GM18867 (cell line): ENCODE measurements around the gene DEFB116.
"Not testable (repeated sequence)": the region's sequence is repeated elsewhere in the genome, so short reads cannot be mapped to it uniquely, and the experiment has no call there.

Experiments used
- ATAC-seq: cut with Tn5 transposase; IDR thresholded peaks from one replicate; pipeline ENCODE4 v1.9.1; 2021; ENCODE audit warnings: mild to moderate bottlenecking, moderate library complexity; ENCODE audit not compliant: unreplicated experiment

The DEFB116 gene, protein sequence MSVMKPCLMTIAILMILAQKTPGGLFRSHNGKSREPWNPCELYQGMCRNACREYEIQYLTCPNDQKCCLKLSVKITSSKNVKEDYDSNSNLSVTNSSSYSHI

DNA sequence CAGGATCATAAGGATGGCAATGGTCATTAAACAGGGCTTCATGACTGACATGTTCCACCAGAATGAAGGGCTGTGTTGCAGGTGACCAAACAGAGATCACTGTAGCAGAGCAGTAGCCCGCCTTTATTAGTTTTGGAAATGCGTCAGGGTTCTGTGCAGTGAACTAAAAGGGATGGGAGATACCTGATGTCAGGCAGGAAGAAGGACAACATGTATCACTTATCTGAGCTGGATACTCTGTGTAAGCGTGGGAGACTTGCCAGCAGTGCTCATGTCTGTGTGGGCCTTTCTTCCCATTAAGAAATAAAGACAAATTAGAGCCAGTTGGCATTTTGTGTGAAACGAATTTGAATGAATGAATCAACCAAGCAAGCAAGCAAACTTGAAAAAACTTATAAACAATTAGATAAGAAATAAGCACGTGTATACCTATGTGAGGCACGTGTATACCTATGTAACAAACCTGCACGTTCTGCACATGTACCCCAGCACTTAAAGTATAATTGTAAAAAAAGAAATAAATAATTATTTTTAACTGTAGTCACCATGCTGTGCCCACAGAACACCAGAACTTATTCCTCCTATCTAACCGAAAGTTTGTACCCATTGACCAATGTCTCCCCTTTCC is at the start of gene DEFB116:
DEFB116 (minus strand) TSS at position 51 of the 628 bp plus-strand sequence; CDS start at position 51, 0 bp downstream.
- ATAC-seq = no peak

DNA sequence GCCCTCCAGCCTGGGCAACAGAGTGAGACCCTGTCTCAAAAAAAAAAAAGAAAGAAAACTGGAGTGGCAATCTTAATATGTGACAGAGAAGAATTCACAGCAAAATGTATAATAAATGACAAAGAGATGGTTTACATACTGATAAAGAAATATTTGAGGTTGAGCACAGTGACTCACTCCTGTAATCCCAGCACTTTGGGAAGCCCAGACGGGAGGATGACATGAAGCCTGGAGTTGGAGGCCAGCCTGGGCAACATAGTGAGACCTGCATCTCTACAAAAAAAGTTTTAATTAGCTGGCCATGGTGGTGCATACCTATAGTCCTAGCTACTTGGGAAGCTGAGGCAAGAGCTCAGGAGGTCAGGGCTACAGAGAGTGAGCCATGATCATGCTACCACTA is 47.6 kb upstream of the DEFB116 start:
- no peak for ATAC-seq

DNA sequence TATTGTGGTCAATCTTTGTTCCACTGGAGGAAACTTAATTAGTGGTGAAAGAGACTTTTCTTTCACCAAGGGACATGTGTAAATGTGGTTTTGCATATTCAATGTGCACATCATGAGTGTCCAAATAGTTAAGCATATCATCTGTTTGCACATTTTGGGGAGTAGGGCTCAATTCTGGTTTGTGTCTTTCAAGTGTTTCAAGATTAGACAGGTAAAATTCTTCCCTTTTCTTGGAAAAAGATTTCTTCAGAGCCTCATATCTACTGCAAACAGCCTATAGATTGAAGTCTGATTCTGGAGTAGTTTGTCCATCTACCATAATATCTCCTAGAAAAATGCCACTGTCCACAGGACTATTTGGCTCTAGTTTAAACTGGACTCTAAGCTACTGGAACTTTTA is 33.1 kb upstream of the DEFB116 start:
- no peak for ATAC-seq

DNA sequence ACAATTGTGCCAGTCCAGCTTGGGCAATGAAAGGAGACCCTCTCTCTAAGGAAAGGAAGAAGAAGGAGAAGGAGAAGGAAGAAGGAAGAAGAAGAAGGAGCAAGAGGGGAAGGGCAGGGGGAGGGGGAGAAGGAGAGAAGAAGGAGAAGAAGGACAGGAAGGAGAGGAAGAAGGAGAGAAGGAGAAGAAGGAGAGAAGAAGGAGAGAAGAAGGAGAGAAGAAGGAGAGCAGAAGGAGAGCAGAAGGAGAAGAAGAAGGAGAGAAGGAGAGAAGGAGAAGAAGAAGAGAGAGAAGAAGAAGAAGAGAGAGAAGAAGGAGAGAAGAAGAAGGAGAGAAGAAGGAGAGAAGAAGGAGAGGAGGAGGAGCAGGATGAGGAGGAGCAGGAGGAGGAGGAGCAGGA is 22.5 kb upstream of the DEFB116 start:
- ATAC-seq = no peak

DNA sequence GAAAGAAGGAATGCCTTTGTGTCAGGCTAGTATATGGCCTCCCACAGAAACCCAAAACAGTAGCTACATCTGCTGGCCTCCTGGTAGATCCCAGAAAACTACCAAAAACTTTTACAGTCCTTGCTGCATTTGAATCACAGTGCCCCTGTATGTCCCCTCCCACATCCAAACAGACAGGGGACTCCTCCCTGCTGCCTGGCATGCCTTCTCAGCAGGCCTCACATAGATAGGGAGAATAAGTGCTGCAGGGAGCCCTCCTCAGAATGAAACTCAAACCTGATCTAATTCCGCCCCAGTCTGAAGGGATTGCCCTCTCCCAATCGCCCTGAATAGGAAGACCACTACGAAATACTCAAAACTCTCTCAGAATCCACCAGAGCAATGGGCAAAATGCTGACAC is 14.1 kb upstream of the DEFB116 start:
- ATAC-seq = no peak

DNA sequence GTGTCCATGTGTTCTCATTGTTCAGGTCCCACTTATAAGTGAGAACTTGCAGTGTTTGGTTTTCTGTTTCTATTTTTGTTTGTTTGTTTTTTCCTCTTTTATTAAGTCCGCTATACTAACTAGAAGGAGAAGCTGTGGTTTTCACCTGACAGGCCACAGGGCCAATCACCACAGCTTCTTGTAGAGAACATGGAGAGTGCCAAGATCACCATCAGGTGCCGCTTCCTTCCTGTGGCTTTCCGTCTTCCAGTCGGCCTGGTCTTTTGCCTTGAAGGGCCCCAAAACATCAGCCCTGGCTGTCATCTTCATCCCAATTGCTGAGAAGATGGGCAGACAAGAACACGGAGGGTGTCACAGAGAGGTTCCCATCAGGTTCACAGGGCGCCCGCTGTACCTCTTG is 23.4 kb downstream of the DEFB116 start:
- not testable (repeated sequence) for ATAC-seq

DNA sequence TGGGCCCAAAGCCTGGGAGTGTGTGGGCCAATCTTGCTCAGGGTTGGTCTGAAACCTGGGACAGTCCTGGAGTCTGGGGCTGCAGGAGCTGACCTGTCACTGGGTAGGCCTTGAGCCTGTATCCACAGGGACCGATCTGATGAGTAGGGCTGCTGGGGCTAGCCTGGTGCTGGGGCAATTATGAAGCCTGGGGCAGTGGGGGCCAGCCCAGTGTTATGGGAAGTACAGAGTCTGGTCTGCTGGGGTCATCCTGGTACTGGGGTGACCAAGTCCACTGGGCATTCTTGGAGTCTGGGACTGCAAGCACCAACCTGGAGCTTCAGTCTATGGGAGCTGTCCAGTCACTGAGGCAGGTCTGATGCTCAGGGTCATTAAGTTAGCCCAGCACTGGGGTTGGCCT is 30.2 kb downstream of the DEFB116 start:
- ATAC-seq = no peak

DNA sequence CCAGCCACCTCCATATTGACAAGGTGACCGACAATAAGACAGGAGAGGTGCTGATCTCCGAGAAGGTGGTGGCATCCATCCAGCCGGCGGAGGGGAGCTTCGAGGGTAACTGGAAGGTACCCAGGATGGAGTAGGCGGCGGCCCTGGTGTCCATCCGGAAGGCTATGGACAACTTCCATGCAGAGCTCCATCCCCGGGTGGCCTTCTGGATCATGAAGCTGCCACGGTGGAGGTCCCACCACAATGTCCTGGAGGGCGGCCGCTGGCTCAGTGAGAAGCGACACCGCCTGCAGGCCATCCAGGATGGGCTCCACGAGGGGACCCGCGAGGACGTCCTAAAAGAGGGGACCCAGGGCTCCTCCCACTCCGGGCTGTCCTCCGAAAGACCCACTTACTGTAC is 33.9 kb downstream of the DEFB116 start:
- ATAC-seq = no peak

DNA sequence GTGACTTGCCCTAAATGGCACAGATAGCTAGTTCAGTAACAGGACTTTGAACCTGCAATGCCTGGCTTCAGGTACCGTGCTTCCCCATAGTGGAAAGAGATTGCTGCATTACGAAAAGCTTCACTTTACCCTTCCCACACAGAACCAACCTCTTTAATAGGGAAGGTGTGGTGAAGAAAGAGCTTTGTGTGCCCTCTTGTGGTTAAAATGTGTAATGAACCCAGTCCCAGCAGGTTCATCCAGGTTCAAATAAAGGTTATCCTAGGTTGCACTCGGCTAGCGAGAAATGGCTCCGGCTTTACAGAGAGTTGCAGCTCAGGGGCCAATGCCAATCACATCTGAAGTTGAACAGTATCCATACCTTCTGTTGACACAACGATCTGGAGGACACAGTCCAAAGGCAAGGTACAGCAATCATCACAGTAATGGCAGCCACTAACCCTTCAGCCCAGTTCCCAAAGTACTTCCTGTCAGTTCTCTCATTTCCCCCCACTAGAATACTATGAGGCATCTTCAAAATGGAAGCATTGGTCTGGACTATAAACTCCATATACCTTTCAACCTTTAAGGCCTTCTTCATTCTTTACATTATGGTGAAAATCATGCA is 48.0 kb downstream of the DEFB116 start:
- peak; percentile 55 for ATAC-seq

DNA sequence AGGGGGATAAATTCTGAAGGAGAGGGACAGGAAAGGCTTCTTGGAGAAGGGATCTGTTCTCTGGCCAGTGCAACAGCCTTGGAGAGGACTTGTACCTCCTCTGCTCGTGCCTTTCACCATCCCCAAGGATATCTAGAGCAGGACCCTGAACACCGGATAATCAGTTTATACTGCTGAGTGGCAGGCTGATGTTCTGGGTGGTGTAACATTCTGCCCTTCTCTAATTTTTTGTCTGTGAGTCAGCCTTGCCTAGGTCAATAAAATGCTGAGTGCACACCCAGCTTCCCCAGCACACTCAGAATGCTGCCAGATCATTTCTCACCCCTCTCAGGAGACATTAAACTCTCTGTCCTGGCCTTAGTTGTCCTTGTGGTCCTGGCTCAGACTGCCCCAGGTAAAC is 51.0 kb downstream of the DEFB116 start, which contains the start of gene DEFB115:
DEFB115 (plus strand) TSS at position 301 of the 400 bp plus-strand sequence; CDS start at position 301, 0 bp downstream.
- ATAC-seq = no peak

DNA sequence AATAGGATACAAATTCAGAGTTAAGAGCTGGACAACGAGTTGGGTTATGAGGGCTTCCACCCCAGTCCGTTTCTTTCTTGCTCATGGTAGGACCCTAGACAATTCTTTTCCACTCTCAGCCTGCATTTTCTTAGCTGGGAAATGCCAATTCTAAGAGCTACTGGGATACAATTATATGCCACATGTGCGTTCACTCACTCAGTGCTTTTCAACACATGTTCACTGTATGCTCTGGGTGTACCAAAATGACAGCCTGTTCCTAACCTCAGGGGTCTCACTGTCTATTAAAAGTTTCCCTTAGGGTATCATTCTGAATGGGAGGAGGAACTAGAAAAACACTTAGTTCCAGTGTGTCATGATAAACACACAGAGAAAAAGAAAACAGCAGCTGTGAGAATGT is 51.4 kb downstream of the DEFB116 start:
- ATAC-seq = no peak
